ENCODE data around the gene MALT1. TPM values are rescaled to one million over a fixed set of nuclear protein-coding genes. Genes with fewer than 3 reads are reported as not detected.
"Not testable (repeated sequence)": the region's sequence is repeated elsewhere in the genome, so short reads cannot be mapped to it uniquely, and the experiment has no call there.

MALT1 gene
- total RNA-seq, 1 experiment from 2014 or later: 24.0 TPM

GRCh38 chr18:58640428-58640805 lies 30.8 kb upstream of the MALT1 start:
- no peaks in the 10 kb centered on the region for H3K27me3 ChIP-seq (replicated peaks)
- H3K27ac ChIP-seq: peak overlapping the region; percentile 33
- H3K36me3 ChIP-seq: no peaks in the 10 kb centered on the region

GRCh38 chr18:58640891-58641610 lies 30.2 kb upstream of the MALT1 start:
- Histone ChIP-seq H3K9me3 (replicated peaks) (no peaks in the 10 kb centered on the region; the same call in 1 of the 2 replicates), H3K4me1 (replicated peaks) (peaks cover 25% of the 10 kb centered on the region), H3K27me3 (replicated peaks) (no peaks in the 10 kb centered on the region), H3K4me3 (no peak overlapping the region), H3K36me3 (no peaks in the 10 kb centered on the region), H3K27ac (no peak overlapping the region)
- DNase-seq (ENCODE audit: low read depth in 1 of 2, low spot score in 2 of 2): no peak

More at GRCh38 chr18:58640428-58640805, 30.8 kb upstream of the MALT1 start:
- Histone ChIP-seq H3K4me1 (replicated peaks) (peaks cover 28% of the 10 kb centered on the region), H3K4me3 (no peak overlapping the region), H3K9me3 (replicated peaks) (no peaks in the 10 kb centered on the region)
- no peak for DNase-seq (ENCODE audit: low read depth in 1 of 2, low spot score in 2 of 2)

- H3K4me3 ChIP-seq; H3K27me3 ChIP-seq (replicated peaks); H3K36me3 ChIP-seq; DNase-seq (ENCODE audit: low read depth in 1 of 2, low spot score in 2 of 2); H3K9me3 ChIP-seq (replicated peaks); H3K27ac ChIP-seq: not testable (repeated sequence)
- peaks cover 22% of the 10 kb centered on the region for H3K4me1 ChIP-seq (replicated peaks)
These were observed 27.7 kb upstream of the MALT1 start for GRCh38 chr18:58643557-58643956.

GRCh38 chr18:58645398-58645797 lies 25.9 kb upstream of the MALT1 start:
- Histone ChIP-seq H3K36me3 (no peaks in the 10 kb centered on the region), H3K4me1 (replicated peaks) (peaks cover 17% of the 10 kb centered on the region), H3K9me3 (replicated peaks) (peaks cover 2% of the 10 kb centered on the region; the same call in 1 of the 2 replicates), H3K4me3 (no peak overlapping the region), H3K27me3 (replicated peaks) (no peaks in the 10 kb centered on the region), H3K27ac (no peak overlapping the region)
- DNase-seq (ENCODE audit: low read depth in 1 of 2, low spot score in 2 of 2): peak in 1 of 2 experiments; percentile 52

- Histone ChIP-seq H3K36me3 (no peaks in the 10 kb centered on the region), H3K27ac (no peak overlapping the region), H3K27me3 (replicated peaks) (no peaks in the 10 kb centered on the region), H3K4me1 (replicated peaks) (peaks cover 18% of the 10 kb centered on the region), H3K9me3 (replicated peaks) (peaks cover 2% of the 10 kb centered on the region; the same call in 1 of the 2 replicates), H3K4me3 (no peak overlapping the region)
- no peak for DNase-seq (ENCODE audit: low read depth in 1 of 2, low spot score in 2 of 2)
These were observed 24.9 kb upstream of the MALT1 start for GRCh38 chr18:58646334-58646862.

- Histone ChIP-seq H3K4me3 (no peak overlapping the region), H3K9me3 (replicated peaks) (peaks cover 3% of the 10 kb centered on the region; the same call in 1 of the 2 replicates), H3K27ac (no peak overlapping the region), H3K36me3 (no peaks in the 10 kb centered on the region), H3K27me3 (replicated peaks) (no peaks in the 10 kb centered on the region), H3K4me1 (replicated peaks) (peaks cover 26% of the 10 kb centered on the region)
- DNase-seq (ENCODE audit: low read depth in 1 of 2, low spot score in 2 of 2): no peak
These were observed 21.1 kb upstream of the MALT1 start for GRCh38 chr18:58649966-58650816.

- peaks cover 19% of the 10 kb centered on the region for H3K4me1 ChIP-seq (replicated peaks)
- not testable (repeated sequence) for H3K27ac ChIP-seq; H3K27me3 ChIP-seq (replicated peaks); H3K4me3 ChIP-seq; H3K9me3 ChIP-seq (replicated peaks); DNase-seq (ENCODE audit: low read depth in 1 of 2, low spot score in 2 of 2); H3K36me3 ChIP-seq
These were observed 20.4 kb upstream of the MALT1 start for GRCh38 chr18:58650830-58651229.

GRCh38 chr18:58653144-58653722 lies 18.0 kb upstream of the MALT1 start:
- H3K36me3 ChIP-seq; H3K4me3 ChIP-seq; H3K27me3 ChIP-seq (replicated peaks); H3K27ac ChIP-seq; H3K9me3 ChIP-seq (replicated peaks); DNase-seq (ENCODE audit: low read depth in 1 of 2, low spot score in 2 of 2): not testable (repeated sequence)
- peaks cover 19% of the 10 kb centered on the region for H3K4me1 ChIP-seq (replicated peaks)

- H3K36me3 ChIP-seq: no peaks in the 10 kb centered on the region
- peaks cover 7% of the 10 kb centered on the region; the same call in 1 of the 2 replicates for H3K9me3 ChIP-seq (replicated peaks)
- H3K27me3 ChIP-seq (replicated peaks): no peaks in the 10 kb centered on the region
- no peak overlapping the region for H3K4me3 ChIP-seq
- no peak for DNase-seq (ENCODE audit: low read depth in 1 of 2, low spot score in 2 of 2)
- H3K4me1 ChIP-seq (replicated peaks): peaks cover 19% of the 10 kb centered on the region
- H3K27ac ChIP-seq: no peak overlapping the region
These were observed 17.3 kb upstream of the MALT1 start for GRCh38 chr18:58653814-58654509.

GRCh38 chr18:58654896-58655614 lies 16.2 kb upstream of the MALT1 start:
- no peak for DNase-seq (ENCODE audit: low read depth in 1 of 2, low spot score in 2 of 2)
- Histone ChIP-seq H3K27ac (no peak overlapping the region), H3K36me3 (no peaks in the 10 kb centered on the region), H3K9me3 (replicated peaks) (peaks cover 7% of the 10 kb centered on the region; the same call in 1 of the 2 replicates), H3K27me3 (replicated peaks) (no peaks in the 10 kb centered on the region), H3K4me3 (no peak overlapping the region), H3K4me1 (replicated peaks) (peaks cover 17% of the 10 kb centered on the region)

- Histone ChIP-seq H3K4me1 (replicated peaks) (peaks cover 9% of the 10 kb centered on the region; the same call in 1 of the 2 replicates), H3K27ac (no peak overlapping the region), H3K9me3 (replicated peaks) (peaks cover 5% of the 10 kb centered on the region; the same call in 1 of the 2 replicates), H3K36me3 (no peaks in the 10 kb centered on the region), H3K27me3 (replicated peaks) (no peaks in the 10 kb centered on the region), H3K4me3 (no peak overlapping the region)
- DNase-seq (ENCODE audit: low read depth in 1 of 2, low spot score in 2 of 2): no peak
These were observed 14.2 kb upstream of the MALT1 start for GRCh38 chr18:58657081-58657480.

GRCh38 chr18:58657494-58657893 lies 13.8 kb upstream of the MALT1 start:
- no peak overlapping the region for H3K4me3 ChIP-seq
- H3K27ac ChIP-seq: no peak overlapping the region
- peaks cover 5% of the 10 kb centered on the region; the same call in 1 of the 2 replicates for H3K9me3 ChIP-seq (replicated peaks)
- peaks cover 9% of the 10 kb centered on the region; the same call in 1 of the 2 replicates for H3K4me1 ChIP-seq (replicated peaks)
- no peak for DNase-seq (ENCODE audit: low read depth in 1 of 2, low spot score in 2 of 2)
- no peaks in the 10 kb centered on the region for H3K27me3 ChIP-seq (replicated peaks)
- no peaks in the 10 kb centered on the region for H3K36me3 ChIP-seq
